B cell (primary cell): ENCODE data around the gene PBX1. TPM values are rescaled to one million over a fixed set of nuclear protein-coding genes. Genes with fewer than 3 reads are reported as not detected.

Experiments used
- ATAC-seq: fragments of 200-7000 bp; cut with Tn5 transposase; one replicate; pipeline ENCODE4 v1.10.0; 2021; ENCODE audit warnings: low read depth, mild to moderate bottlenecking, moderate number of reproducible peaks, moderate library complexity
- CTCF ChIA-PET: fragments of 350-600 bp; sonication (Branson Sonifier 250); formaldehyde crosslinking; loops from one replicate; lab custom pipeline; 2021; ENCODE audit warnings: antibody characterized with exemption, inconsistent platforms; lab: Charles Lee
- POLR2A ChIA-PET: fragments of 350-600 bp; sonication (Branson Sonifier 250); formaldehyde crosslinking; loops from one replicate; lab custom pipeline; 2021; ENCODE audit warnings: antibody characterized with exemption; lab: Charles Lee
- DNase-seq: peaks from one replicate; pipeline ENCODE4 v3.0.0; 2013
- H2AFZ ChIP-seq: 2 replicates; pipeline ENCODE4 v1.6.1; 2012; ENCODE audit warnings: mild to moderate bottlenecking, low read depth, low read length; ENCODE audit not compliant: insufficient read depth, poor library complexity, severe bottlenecking
- H3K27ac ChIP-seq, 2 donors: 1 replicate in 1 of 2; 2 replicates in 1 of 2; pipeline ENCODE4 v1.5.1; 2012 to 2013; ENCODE audit warnings: low read length in 2 of 2, mild to moderate bottlenecking in 2 of 2, moderate library complexity in 1 of 2
- H3K27me3 ChIP-seq, 4 experiments: fragments of 200-600 bp in 1 of 4; sonication (generic) in 1 of 4; replicated peaks in 1 of 4; 1 replicate in 2 of 4; 2 replicates in 2 of 4; pipeline versions ENCODE4 v1.6.1 to v1.7.0; 2013 to 2016; ENCODE audit warnings: low read length in 3 of 4, mild to moderate bottlenecking in 2 of 4, mixed read lengths in 1 of 4, moderate library complexity in 1 of 4; ENCODE audit not compliant: insufficient read depth in 4 of 4, control insufficient read depth in 3 of 4; ENCODE audit errors: control extremely low read depth in 1 of 4
- H3K36me3 ChIP-seq, 2 experiments: replicated peaks in 1 of 2; 1 replicate in 1 of 2; 2 replicates in 1 of 2; pipeline versions ENCODE4 v1.6.1 to v1.7.1; 2013; ENCODE audit warnings: low read length in 1 of 2; ENCODE audit not compliant: insufficient read depth in 2 of 2, control insufficient read depth in 1 of 2; ENCODE audit errors: control extremely low read depth in 1 of 2, extremely low read depth in 1 of 2
- H3K4me1 ChIP-seq, 2 donors: fragments of 200-600 bp in 1 of 2; sonication (generic) in 1 of 2; 1 replicate in 1 of 2; 2 replicates in 1 of 2; pipeline versions ENCODE4 v1.5.1 to v1.6.1; 2013 to 2017; ENCODE audit warnings: low read length in 2 of 2; ENCODE audit not compliant: control insufficient read depth in 2 of 2, insufficient read depth in 2 of 2
- H3K4me2 ChIP-seq: replicated peaks from 2 replicates; pipeline ENCODE3; 2012; ENCODE audit warnings: mild to moderate bottlenecking, low read depth, low read length; ENCODE audit not compliant: poor library complexity, severe bottlenecking
- H3K4me3 ChIP-seq, 5 experiments: fragments of 200-600 bp in 1 of 5; sonication (generic) in 1 of 5; 1 replicate in 3 of 5; 2 replicates in 2 of 5; pipeline versions ENCODE4 v1.5.1 to v1.7.0; 2011 to 2016; ENCODE audit warnings: low read length in 4 of 5, mild to moderate bottlenecking in 4 of 5, low read depth in 2 of 5, control low read depth in 1 of 5, moderate library complexity in 1 of 5; ENCODE audit not compliant: insufficient read depth in 1 of 5; ENCODE audit errors: control extremely low read depth in 1 of 5, extremely low read depth in 1 of 5
- H3K79me2 ChIP-seq: fragments of 200-600 bp; sonication (generic); one replicate; pipeline ENCODE4 v1.6.0; 2016; ENCODE audit warnings: low read length; ENCODE audit not compliant: control insufficient read depth, insufficient read depth
- H3K9ac ChIP-seq: fragments of 200-600 bp; sonication (generic); 2 replicates; pipeline ENCODE4 v1.6.1; 2017; ENCODE audit warnings: mild to moderate bottlenecking, low read length, moderate library complexity
- H3K9me3 ChIP-seq, 3 donors: one replicate each; pipeline versions ENCODE4 v1.6.1 to v1.7.1; 2013; ENCODE audit warnings: low read length in 2 of 3; ENCODE audit not compliant: control insufficient read depth in 2 of 3, insufficient read depth in 1 of 3; ENCODE audit errors: control extremely low read depth in 1 of 3
- H4K20me1 ChIP-seq: 2 replicates; pipeline ENCODE4 v1.6.0; 2012; ENCODE audit warnings: mild to moderate bottlenecking, low read length; ENCODE audit not compliant: insufficient read depth, control insufficient read depth, poor library complexity, severe bottlenecking
- H3K27ac Mint-ChIP-seq: one replicate; pipeline ENCODE4 v1.8.0; 2021; ENCODE audit warnings: mixed read lengths
- H3K27me3 Mint-ChIP-seq: one replicate; pipeline ENCODE4 v1.8.0; 2021; ENCODE audit warnings: mixed read lengths
- H3K4me1 Mint-ChIP-seq: one replicate; pipeline ENCODE4 v1.8.0; 2021; ENCODE audit warnings: mixed read lengths
- H3K4me3 Mint-ChIP-seq: one replicate; pipeline ENCODE4 v1.8.0; 2021; ENCODE audit warnings: mixed read lengths
- H3K9me3 Mint-ChIP-seq: one replicate; pipeline ENCODE4 v1.8.0; 2022; ENCODE audit warnings: mixed read lengths; ENCODE audit not compliant: insufficient read depth
- CTCF ChIP-seq: fragments of 200-600 bp; IDR thresholded peaks from one replicate; pipeline ENCODE4 v1.8.0; 2022; ENCODE audit warnings: antibody characterized with exemption, mild to moderate bottlenecking
- EZH2 ChIP-seq: IDR thresholded peaks from 2 replicates; pipeline ENCODE4 v1.6.1; 2012; ENCODE audit warnings: borderline replicate concordance, low read depth, mild to moderate bottlenecking, moderate library complexity, low read length; ENCODE audit not compliant: insufficient read depth, poor library complexity, severe bottlenecking
- WGBS: methylation state at CpG from one replicate; pipeline ENCODE4 v1.1.5; 2013; ENCODE audit warnings: missing lambda C conversion rate; ENCODE audit not compliant: insufficient coverage; 5-methylcytosine and 5-hydroxymethylcytosine counted together
- intact Hi-C: fragments of 100-400 bp; cut with micrococcal nuclease; formaldehyde crosslinking; loops from one replicate; pipeline ENCODE4 v1.10.0; 2022
- polyA plus RNA-seq: library from polyadenylated mRNA; depleted of rRNA; stranded (reverse); fragments of >200 nt; gene quantifications from 2 replicates; pipeline ENCODE4 v1.2.3, GENCODE V29; 2012
- total RNA-seq, 2 donors: library from RNA; stranded (reverse); fragments of 120-200 nt in 1 of 2; gene quantifications; 1 replicate in 1 of 2; 2 replicates in 1 of 2; pipeline versions ENCODE4 v1.2.3 to v1.2.4, GENCODE V29; 2013 to 2022

PBX1 gene
- total and polyA plus RNA-seq, 2 donors (not counting 1 experiment from before 2014, with no cell fraction given) = 0.32 TPM; not detected in 1

GRCh38 chr1:164804366-164804765 lies 245.4 kb downstream of the PBX1 start:
- ATAC-seq (no peak), DNase-seq (no peak)
- TF ChIP-seq EZH2 = no peak
- TF ChIP-seq CTCF = no peak
- no peaks in the 10 kb centered on the region for H3K79me2 ChIP-seq
- no peak overlapping the region for H3K4me3 ChIP-seq
- CTCF ChIA-PET = interaction anchor here (3.7 kb wide), 1 partner anchor 17 kb away, joined by 16 read pairs; no protein-coding TSS in a partner anchor
- no peaks in the 10 kb centered on the region for H3K36me3 ChIP-seq
- no peak overlapping the region for H3K9ac ChIP-seq
- H2AFZ ChIP-seq = no peak overlapping the region
- no peaks in the 10 kb centered on the region for H3K9me3 ChIP-seq
- POLR2A ChIA-PET = no interaction called here
- no peak overlapping the region for H3K4me2 ChIP-seq
- H3K27me3 ChIP-seq = peaks cover 0 to 5% (median 2%) of the 10 kb centered on the region in 4 experiments
- Mint-ChIP-seq H3K9me3 (no peaks in the 10 kb centered on the region), H3K4me1 (no peaks in the 10 kb centered on the region), H3K27me3 (peaks cover 13% of the 10 kb centered on the region), H3K27ac (no peak overlapping the region), H3K4me3 (no peak overlapping the region)
- WGBS = no CpG with 5 or more reads among the region's 2 CpGs
- H4K20me1 ChIP-seq = no peaks in the 10 kb centered on the region
- no peaks in the 10 kb centered on the region for H3K4me1 ChIP-seq
- intact Hi-C loops = no loop called here
- no peak overlapping the region for H3K27ac ChIP-seq

GRCh38 chr1:164805399-164805798 lies 246.4 kb downstream of the PBX1 start:
- Histone ChIP-seq H3K4me3 (no peak overlapping the region), H3K27ac (no peak overlapping the region), H4K20me1 (no peaks in the 10 kb centered on the region), H3K9ac (no peak overlapping the region), H3K4me1 (no peaks in the 10 kb centered on the region), H3K4me2 (no peak overlapping the region), H2AFZ (no peak overlapping the region), H3K9me3 (no peaks in the 10 kb centered on the region), H3K79me2 (no peaks in the 10 kb centered on the region), H3K36me3 (no peaks in the 10 kb centered on the region), H3K27me3 (peaks cover 0 to 5% (median 2%) of the 10 kb centered on the region in 4 experiments)
- no peak overlapping the region for H3K4me3 Mint-ChIP-seq
- no peak overlapping the region for H3K27ac Mint-ChIP-seq
- WGBS = 81% methylated on average over 3 of the region's 4 CpGs
- ATAC-seq (no peak), DNase-seq (no peak)
- POLR2A ChIA-PET = no interaction called here
- no peak for TF ChIP-seq EZH2
- H3K9me3 Mint-ChIP-seq = no peaks in the 10 kb centered on the region
- CTCF ChIA-PET = interaction anchor here (3.7 kb wide), 1 partner anchor 18 kb away, joined by 16 read pairs; no protein-coding TSS in a partner anchor
- intact Hi-C loops = no loop called here
- H3K27me3 Mint-ChIP-seq = peaks cover 10% of the 10 kb centered on the region
- no peaks in the 10 kb centered on the region for H3K4me1 Mint-ChIP-seq
